HepG2 (cell line): Measurements from ENCODE around the gene TRAPPC3.

ENCODE experiments used
- CREB1 ChIP-seq, 2 experiments: fragments of 450-650 bp in 1 of 2; IDR thresholded peaks; 2 replicates each; pipeline ENCODE4 v1.6.1; 2016 to 2017; ENCODE audit warnings: control low read depth in 1 of 2, mild to moderate bottlenecking in 1 of 2, missing compliant biosample characterization in 1 of 2, missing genetic modification characterization in 1 of 2
- CTCF ChIP-seq: sonication (generic); formaldehyde crosslinking; IDR thresholded peaks from 2 replicates; pipeline ENCODE4 v1.5.0; 2020; ENCODE audit warnings: mild to moderate bottlenecking, missing genetic modification reagents, moderate library complexity
- HNRNPLL ChIP-seq: fragments of 200-400 bp; formaldehyde crosslinking; IDR thresholded peaks from 2 replicates; pipeline ENCODE4 v1.6.1; 2017; ENCODE audit warnings: mild to moderate bottlenecking, low read depth, low read length; ENCODE audit not compliant: poor library complexity, severe bottlenecking
- NR1H2 ChIP-seq: sonication (generic); formaldehyde crosslinking; IDR thresholded peaks from 2 replicates; pipeline ENCODE4 v1.8.1; 2022; ENCODE audit warnings: low read depth, missing genetic modification reagents, borderline replicate concordance
- ZNF670 ChIP-seq: sonication (generic); formaldehyde crosslinking; IDR thresholded peaks from 2 replicates; pipeline ENCODE4 v1.8.0; 2022; ENCODE audit warnings: mild to moderate bottlenecking, missing genetic modification reagents, borderline replicate concordance

- TF ChIP-seq CTCF (CRISPR knock-in tag) (no peak), HNRNPLL (no peak), ZNF670 (CRISPR knock-in tag) (no peak), NR1H2 (no peak), CREB1 (IDR thresholded peaks at IDR 0.05) (no peak), CREB1 (CRISPR knock-in tag; IDR thresholded peaks at IDR 0.05) (no peak)
Measured at GRCh38 chr1:36124404-36125128, 24.7 kb downstream of the TRAPPC3 start.
